Body of pancreas (tissue), 4 donors: ENCODE measurements around the gene DIS3L2.
"Not testable (repeated sequence)": the region's sequence is repeated elsewhere in the genome, so short reads cannot be mapped to it uniquely, and the experiment has no call there.

ENCODE experiments used
- CTCF ChIP-seq, 7 experiments: fragments of 450-650 bp in 4 of 7; fragments of 200-600 bp in 3 of 7; sonication (generic) in 3 of 7; IDR thresholded peaks; one replicate each; pipeline ENCODE4 v1.5.1; 2016 to 2019; ENCODE audit warnings: antibody characterized with exemption in 7 of 7
- POLR2A ChIP-seq, 3 donors: fragments of 450-650 bp; IDR thresholded peaks; one replicate each; pipeline ENCODE4 v1.6.1; 2016; ENCODE audit warnings: antibody characterized with exemption in 3 of 3, mild to moderate bottlenecking in 2 of 3

- not testable (repeated sequence) for TF ChIP-seq CTCF, POLR2A (IDR thresholded peaks at IDR 0.05)
These were observed 404.9 kb downstream of the DIS3L2 start for GRCh38 chr2:232366461-232366860.
